H1 (cell line): ENCODE data around the gene GPC6. TPM values are rescaled to one million over a fixed set of nuclear protein-coding genes. Genes with fewer than 3 reads are reported as not detected.

Experiments used
- BRCA1 ChIP-seq: IDR thresholded peaks from 2 replicates; pipeline ENCODE4 v1.6.1; 2012; ENCODE audit warnings: low read depth, low read length, improper control_type of control experiment
- SIN3A ChIP-seq, 2 experiments: IDR thresholded peaks in 1 of 2; conservative IDR thresholded peaks in 1 of 2; 2 replicates each; pipeline ENCODE4 v1.6.1; 2011 to 2012; ENCODE audit warnings: low read length in 2 of 2, improper control_type of control experiment in 1 of 2, low read depth in 1 of 2, mild to moderate bottlenecking in 1 of 2
- SP1 ChIP-seq: IDR thresholded peaks from 2 replicates; pipeline ENCODE4 v1.6.1; 2011; ENCODE audit warnings: low read depth, low read length
- TBP ChIP-seq: IDR thresholded peaks from 2 replicates; pipeline ENCODE4 v1.6.1; 2011; ENCODE audit warnings: low read depth, low read length, improper control_type of control experiment
- polyA plus RNA-seq, 7 experiments: library from polyadenylated mRNA; depleted of rRNA in 3 of 7; stranded (reverse) in 5 of 7; unstranded in 2 of 7; fragments of >200 nt in 5 of 7; fragments of 200-250 nt in 2 of 7; gene quantifications; 1 replicate in 5 of 7; 2 replicates in 1 of 7; 4 replicates in 1 of 7; pipeline versions ENCODE4 v1.2.1 to v1.2.3, GENCODE V29; 2011 to 2013; ENCODE audit warnings: missing spikeins in 2 of 7, mixed read lengths in 2 of 7
- total RNA-seq: library from RNA; stranded (reverse); fragmentation: NEBNext Ultra II Directional; extraction: Animal tissue kit (Norgen Biotek cat#: 25700); gene quantifications from 2 replicates; pipeline ENCODE4 v1.2.1, GENCODE V29; 2021

GPC6 gene
- total and polyA plus RNA-seq, 2 of the 8 experiments (the other 6 are each of a cell fraction or from before 2014, with no cell fraction given): 5.4 to 12.0 TPM

DNA sequence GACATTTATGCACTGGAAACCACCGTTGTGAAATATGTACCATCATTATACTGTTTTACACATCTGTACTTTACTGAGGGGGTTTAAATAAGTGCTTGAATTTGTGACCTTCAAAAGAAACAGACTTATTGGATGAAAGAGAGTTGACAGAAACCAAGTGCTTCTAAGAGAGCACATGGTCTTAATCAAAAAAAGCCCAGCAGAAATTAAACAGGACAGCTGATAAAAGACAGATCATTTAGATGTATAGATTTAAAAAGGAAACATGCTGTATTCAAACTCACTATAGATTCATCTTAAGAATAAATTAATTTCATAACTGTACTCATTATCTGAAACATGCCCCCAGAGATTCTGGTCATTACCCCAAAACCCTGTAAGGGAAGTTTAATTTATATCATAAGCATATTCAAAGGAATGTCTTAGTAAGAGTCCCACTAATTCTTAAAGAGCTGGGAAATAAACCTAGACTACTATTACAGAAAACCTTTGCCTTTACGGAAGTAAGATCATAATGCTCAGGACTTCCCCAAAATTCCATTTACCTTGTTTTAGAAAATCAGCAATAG, 831.1 kb downstream of the GPC6 start (continued):
- TF ChIP-seq SIN3A (conservative IDR thresholded peaks at IDR 0.05 in 1 of 2, IDR thresholded peaks at IDR 0.05 in 1 of 2; ENCODE audit: low read depth in 1 of 2, low read length in 2 of 2) (no peak), BRCA1 (no peak), SP1 (no peak), TBP (no peak)
- TF ChIP-seq, all 59 proteins: peak for 0
